ENCODE results near the gene CEACAM21. TPM values are rescaled to one million over a fixed set of nuclear protein-coding genes. Genes with fewer than 3 reads are reported as not detected.

CEACAM21 gene
- total RNA-seq, 2 donors from 2014 or later, result 0.44 to 0.51 TPM

DNA sequence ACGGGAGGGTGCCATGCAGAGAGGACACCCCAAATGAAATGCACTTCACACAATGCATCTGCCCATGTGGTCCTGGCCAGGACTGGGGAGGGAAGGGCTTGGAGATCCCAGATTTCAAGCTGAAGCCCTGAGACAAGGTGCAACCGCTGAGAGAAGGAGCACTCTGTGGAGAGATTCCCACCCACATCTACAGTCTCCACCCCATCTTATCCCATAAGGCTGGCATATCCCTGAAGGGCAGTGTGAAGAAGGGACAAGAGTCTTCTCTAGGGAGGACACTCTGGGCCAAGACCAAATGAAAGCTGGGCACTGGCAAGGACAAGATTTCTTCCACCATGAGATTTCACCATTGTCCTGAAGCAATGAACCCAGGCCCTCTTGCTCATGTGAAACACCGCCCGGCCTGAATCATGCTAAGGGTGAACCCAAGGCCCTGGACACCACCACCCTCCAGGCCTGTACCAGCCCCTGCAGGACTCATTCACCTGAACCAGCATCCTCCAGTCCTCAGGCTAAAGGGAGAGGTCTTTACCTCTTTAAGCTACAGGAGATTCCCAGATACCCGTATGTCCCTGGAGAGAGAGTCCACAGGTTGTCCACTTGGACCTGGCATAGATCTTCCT is 30.4 kb downstream of the CEACAM21 start:
- H3K4me3 Mint-ChIP-seq, result no peak overlapping the region
- 50 to 59% methylated on average over 1 to 5 of the region's 5 CpGs for WGBS, 2 experiments (ENCODE audit: insufficient coverage in 1 of 2, insufficient read length in 1 of 2)
- TF ChIP-seq, protein P1, sequence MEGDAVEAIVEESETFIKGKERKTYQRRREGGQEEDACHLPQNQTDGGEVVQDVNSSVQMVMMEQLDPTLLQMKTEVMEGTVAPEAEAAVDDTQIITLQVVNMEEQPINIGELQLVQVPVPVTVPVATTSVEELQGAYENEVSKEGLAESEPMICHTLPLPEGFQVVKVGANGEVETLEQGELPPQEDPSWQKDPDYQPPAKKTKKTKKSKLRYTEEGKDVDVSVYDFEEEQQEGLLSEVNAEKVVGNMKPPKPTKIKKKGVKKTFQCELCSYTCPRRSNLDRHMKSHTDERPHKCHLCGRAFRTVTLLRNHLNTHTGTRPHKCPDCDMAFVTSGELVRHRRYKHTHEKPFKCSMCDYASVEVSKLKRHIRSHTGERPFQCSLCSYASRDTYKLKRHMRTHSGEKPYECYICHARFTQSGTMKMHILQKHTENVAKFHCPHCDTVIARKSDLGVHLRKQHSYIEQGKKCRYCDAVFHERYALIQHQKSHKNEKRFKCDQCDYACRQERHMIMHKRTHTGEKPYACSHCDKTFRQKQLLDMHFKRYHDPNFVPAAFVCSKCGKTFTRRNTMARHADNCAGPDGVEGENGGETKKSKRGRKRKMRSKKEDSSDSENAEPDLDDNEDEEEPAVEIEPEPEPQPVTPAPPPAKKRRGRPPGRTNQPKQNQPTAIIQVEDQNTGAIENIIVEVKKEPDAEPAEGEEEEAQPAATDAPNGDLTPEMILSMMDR (conservative IDR thresholded peaks at IDR 0.05), result no peak

DNA sequence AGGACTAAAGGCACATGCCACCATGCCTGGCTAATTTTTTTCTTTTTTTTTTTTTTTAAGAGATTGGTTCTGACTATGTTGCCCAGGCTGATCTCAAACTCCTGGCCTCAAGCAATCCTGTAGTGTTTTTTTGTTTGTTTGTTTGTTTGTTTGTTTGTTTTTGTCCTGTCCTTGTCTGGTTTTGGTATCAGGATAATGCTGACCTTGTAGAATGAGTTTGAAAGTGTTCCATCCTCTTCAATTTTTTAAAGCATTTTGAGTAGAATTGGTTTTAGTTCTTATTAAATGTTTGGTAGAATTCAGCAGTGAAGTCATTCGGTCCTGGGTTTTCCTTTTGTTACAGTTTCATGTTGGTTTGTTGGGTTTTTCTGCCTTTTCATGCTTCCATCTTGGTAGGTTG is 31.7 kb downstream of the CEACAM21 start:
- Mint-ChIP-seq H3K4me3 (no peak overlapping the region), H3K36me3 (ENCODE audit: low read depth) (no peaks in the 10 kb centered on the region), H3K9me3 (peaks cover 74% of the 10 kb centered on the region), H3K27ac (no peak overlapping the region), H3K4me1 (no peaks in the 10 kb centered on the region), H3K27me3 (ENCODE audit: insufficient read depth) (peaks cover 30% of the 10 kb centered on the region)
- no peak overlapping the region for H3K27ac ChIP-seq (ENCODE audit: low read depth, low read length)
- no peaks in the 10 kb centered on the region for H3K9me3 ChIP-seq (ENCODE audit: control insufficient read depth, low read length)
- H3K9ac ChIP-seq (ENCODE audit: extremely low read depth, low read length, poor library complexity, severe bottlenecking), result no peak overlapping the region
- TF ChIP-seq, protein P1 (conservative IDR thresholded peaks at IDR 0.05), result no peak
- no peaks in the 10 kb centered on the region for H3K4me1 ChIP-seq (ENCODE audit: control insufficient read depth, insufficient read depth, low read length)
- H3K27me3 ChIP-seq (ENCODE audit: control insufficient read depth, insufficient read depth, low read length, poor library complexity, severe bottlenecking), result peaks cover 50% of the 10 kb centered on the region
- no peak overlapping the region for H3K4me3 ChIP-seq (ENCODE audit: low read length)
- WGBS, 2 experiments (ENCODE audit: insufficient coverage in 1 of 2, insufficient read length in 1 of 2), result 76% methylated on average over 1 of the region's 1 CpG; no CpG with 5 or more reads in 1 of the 2 experiments
- DNase-seq, result no peak
- H3K36me3 ChIP-seq (ENCODE audit: control insufficient read depth, insufficient read depth, low read length), result no peaks in the 10 kb centered on the region

More for the DNA sequence above, 30.4 kb downstream of the CEACAM21 start:
- Mint-ChIP-seq H3K4me1 (no peaks in the 10 kb centered on the region), H3K9me3 (peaks cover 67% of the 10 kb centered on the region), H3K36me3 (ENCODE audit: low read depth) (no peaks in the 10 kb centered on the region), H3K27me3 (ENCODE audit: insufficient read depth) (peaks cover 37% of the 10 kb centered on the region), H3K27ac (no peak overlapping the region)
- H3K9me3 ChIP-seq (ENCODE audit: control insufficient read depth, low read length), result no peaks in the 10 kb centered on the region
- H3K27ac ChIP-seq (ENCODE audit: low read depth, low read length), result no peak overlapping the region
- no peak overlapping the region for H3K4me3 ChIP-seq (ENCODE audit: low read length)
- no peaks in the 10 kb centered on the region for H3K36me3 ChIP-seq (ENCODE audit: control insufficient read depth, insufficient read depth, low read length)
- no peak overlapping the region for H3K9ac ChIP-seq (ENCODE audit: extremely low read depth, low read length, poor library complexity, severe bottlenecking)
- H3K27me3 ChIP-seq (ENCODE audit: control insufficient read depth, insufficient read depth, low read length, poor library complexity, severe bottlenecking), result peaks cover 50% of the 10 kb centered on the region
- no peak for DNase-seq
- H3K4me1 ChIP-seq (ENCODE audit: control insufficient read depth, insufficient read depth, low read length), result no peaks in the 10 kb centered on the region

DNA sequence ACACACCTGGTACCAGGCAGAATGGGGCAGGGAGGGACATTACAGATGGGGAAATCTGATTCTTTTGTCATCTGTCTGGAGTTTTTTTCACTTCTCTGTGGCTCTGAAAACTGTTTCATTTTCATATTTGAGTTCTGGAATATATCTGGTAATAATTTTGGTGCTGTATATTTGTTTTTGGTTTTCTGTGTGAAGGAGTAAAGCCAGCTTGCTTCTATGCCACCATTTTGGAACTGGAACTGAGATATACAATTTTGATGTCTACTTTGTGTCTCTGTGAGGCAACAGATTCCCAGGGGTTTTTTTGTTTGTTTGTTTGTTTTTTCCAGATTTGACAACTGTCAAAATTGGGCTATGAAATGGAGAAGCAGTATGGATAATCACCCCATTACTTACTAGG is 34.8 kb downstream of the CEACAM21 start:
- H3K27ac ChIP-seq (ENCODE audit: low read depth, low read length), result no peak overlapping the region
- Mint-ChIP-seq H3K36me3 (ENCODE audit: low read depth) (no peaks in the 10 kb centered on the region), H3K27ac (no peak overlapping the region), H3K4me1 (no peaks in the 10 kb centered on the region), H3K9me3 (peaks cover 78% of the 10 kb centered on the region), H3K4me3 (no peak overlapping the region), H3K27me3 (ENCODE audit: insufficient read depth) (peaks cover 3% of the 10 kb centered on the region)
- no peak overlapping the region for H3K4me3 ChIP-seq (ENCODE audit: low read length)
- H3K9me3 ChIP-seq (ENCODE audit: control insufficient read depth, low read length), result no peaks in the 10 kb centered on the region
- no peak overlapping the region for H3K9ac ChIP-seq (ENCODE audit: extremely low read depth, low read length, poor library complexity, severe bottlenecking)
- DNase-seq, result no peak
- H3K4me1 ChIP-seq (ENCODE audit: control insufficient read depth, insufficient read depth, low read length), result no peaks in the 10 kb centered on the region
- TF ChIP-seq, protein P1 (conservative IDR thresholded peaks at IDR 0.05), result no peak
- H3K36me3 ChIP-seq (ENCODE audit: control insufficient read depth, insufficient read depth, low read length), result no peaks in the 10 kb centered on the region
- H3K27me3 ChIP-seq (ENCODE audit: control insufficient read depth, insufficient read depth, low read length, poor library complexity, severe bottlenecking), result peaks cover 29% of the 10 kb centered on the region
